ENCODE measurements around the gene AIP.

DNA sequence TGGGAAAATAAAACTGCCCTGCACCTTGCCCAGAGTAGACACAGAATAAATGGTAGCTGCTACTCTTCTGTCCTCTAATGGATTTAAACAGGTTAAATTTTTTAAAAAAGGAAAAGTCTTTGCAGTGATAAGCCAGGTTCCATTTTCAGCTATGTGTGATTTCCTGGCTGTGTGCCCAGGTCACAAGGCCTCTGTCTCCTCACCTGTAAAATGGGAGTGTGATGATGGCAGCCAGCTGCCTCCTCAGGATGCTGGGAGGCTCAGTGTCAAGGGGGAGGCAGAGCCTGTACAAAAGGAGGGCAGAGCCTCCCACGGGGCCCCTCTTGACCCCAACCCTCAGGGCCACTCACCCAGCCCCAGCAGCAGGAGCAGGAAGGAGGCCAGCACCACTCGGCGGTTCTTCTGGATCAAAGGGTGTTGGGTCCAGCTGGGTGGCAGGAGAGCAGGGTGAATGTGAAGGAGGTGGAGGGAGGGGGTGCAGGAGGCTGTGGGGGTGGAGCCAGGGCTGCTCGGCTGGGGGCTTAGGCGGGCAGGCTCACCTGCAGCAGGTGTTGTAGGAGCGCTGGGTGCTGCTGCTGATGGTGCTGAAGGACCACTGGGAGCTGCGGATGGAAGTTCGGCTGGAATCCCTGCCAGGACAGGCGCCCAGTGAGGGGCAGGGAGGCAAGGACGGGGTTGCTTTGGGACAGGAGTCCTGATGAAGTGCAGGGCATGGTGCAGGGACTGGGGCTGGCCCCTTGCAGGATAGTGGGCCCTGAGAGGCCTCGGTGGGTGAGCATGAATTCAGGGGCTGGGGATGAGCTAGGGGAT is 15.7 kb upstream of the AIP start:
- TF ChIP-seq EZH2 (IDR thresholded peaks at IDR 0.05; ENCODE audit: low read depth, low read length, severe bottlenecking) (no peak), RBBP5 (IDR thresholded peaks at IDR 0.05; ENCODE audit: borderline replicate concordance, low read depth, low read length) (no peak), POLR2AphosphoS5 (IDR thresholded peaks at IDR 0.05; ENCODE audit: low read depth, low read length) (no peak), POLR2A (IDR thresholded peaks at IDR 0.05; ENCODE audit: control extremely low read depth in 1 of 2, low read depth in 2 of 2, low read length in 2 of 2) (no peak), SP2 (IDR thresholded peaks at IDR 0.05; ENCODE audit: low read length) (no peak), SRF (IDR thresholded peaks at IDR 0.05; ENCODE audit: low read depth, low read length) (no peak), CREB1 (IDR thresholded peaks at IDR 0.05) (no peak), SIRT6 (IDR thresholded peaks at IDR 0.05; ENCODE audit: low read length) (no peak), NRF1 (IDR thresholded peaks at IDR 0.05; ENCODE audit: low read depth, low read length) (no peak)
- TF ChIP-seq, protein P1, sequence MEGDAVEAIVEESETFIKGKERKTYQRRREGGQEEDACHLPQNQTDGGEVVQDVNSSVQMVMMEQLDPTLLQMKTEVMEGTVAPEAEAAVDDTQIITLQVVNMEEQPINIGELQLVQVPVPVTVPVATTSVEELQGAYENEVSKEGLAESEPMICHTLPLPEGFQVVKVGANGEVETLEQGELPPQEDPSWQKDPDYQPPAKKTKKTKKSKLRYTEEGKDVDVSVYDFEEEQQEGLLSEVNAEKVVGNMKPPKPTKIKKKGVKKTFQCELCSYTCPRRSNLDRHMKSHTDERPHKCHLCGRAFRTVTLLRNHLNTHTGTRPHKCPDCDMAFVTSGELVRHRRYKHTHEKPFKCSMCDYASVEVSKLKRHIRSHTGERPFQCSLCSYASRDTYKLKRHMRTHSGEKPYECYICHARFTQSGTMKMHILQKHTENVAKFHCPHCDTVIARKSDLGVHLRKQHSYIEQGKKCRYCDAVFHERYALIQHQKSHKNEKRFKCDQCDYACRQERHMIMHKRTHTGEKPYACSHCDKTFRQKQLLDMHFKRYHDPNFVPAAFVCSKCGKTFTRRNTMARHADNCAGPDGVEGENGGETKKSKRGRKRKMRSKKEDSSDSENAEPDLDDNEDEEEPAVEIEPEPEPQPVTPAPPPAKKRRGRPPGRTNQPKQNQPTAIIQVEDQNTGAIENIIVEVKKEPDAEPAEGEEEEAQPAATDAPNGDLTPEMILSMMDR (IDR thresholded peaks at IDR 0.05; ENCODE audit: control extremely low read depth in 1 of 3, insufficient read depth in 1 of 3, low read depth in 1 of 3, low read length in 3 of 3) = no peak
- TF ChIP-seq, protein P2, sequence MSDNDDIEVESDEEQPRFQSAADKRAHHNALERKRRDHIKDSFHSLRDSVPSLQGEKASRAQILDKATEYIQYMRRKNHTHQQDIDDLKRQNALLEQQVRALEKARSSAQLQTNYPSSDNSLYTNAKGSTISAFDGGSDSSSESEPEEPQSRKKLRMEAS (IDR thresholded peaks at IDR 0.05) = no peak
- TF ChIP-seq, protein P3, sequence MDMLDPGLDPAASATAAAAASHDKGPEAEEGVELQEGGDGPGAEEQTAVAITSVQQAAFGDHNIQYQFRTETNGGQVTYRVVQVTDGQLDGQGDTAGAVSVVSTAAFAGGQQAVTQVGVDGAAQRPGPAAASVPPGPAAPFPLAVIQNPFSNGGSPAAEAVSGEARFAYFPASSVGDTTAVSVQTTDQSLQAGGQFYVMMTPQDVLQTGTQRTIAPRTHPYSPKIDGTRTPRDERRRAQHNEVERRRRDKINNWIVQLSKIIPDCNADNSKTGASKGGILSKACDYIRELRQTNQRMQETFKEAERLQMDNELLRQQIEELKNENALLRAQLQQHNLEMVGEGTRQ (IDR thresholded peaks at IDR 0.05; ENCODE audit: low read length) = no peak

Data from H1 (cell line).